Suprapubic skin (tissue), 3 donors: ENCODE measurements around the gene FLRT2.

ENCODE experiments used
- CTCF ChIP-seq, 2 donors: fragments of 200-600 bp in 1 of 2; fragments of 450-650 bp in 1 of 2; sonication (generic) in 1 of 2; IDR thresholded peaks; one replicate each; pipeline ENCODE4 v1.5.1; 2016 to 2019; ENCODE audit warnings: antibody characterized with exemption in 2 of 2, mild to moderate bottlenecking in 1 of 2, moderate library complexity in 1 of 2
- POLR2AphosphoS5 ChIP-seq, 3 donors: sonication (generic); formaldehyde crosslinking; IDR thresholded peaks; one replicate each; pipeline ENCODE4 v1.6.1; 2017; ENCODE audit warnings: antibody characterized with exemption in 3 of 3

- no peak for TF ChIP-seq POLR2AphosphoS5 (IDR thresholded peaks at IDR 0.05)
- no peak for TF ChIP-seq CTCF (IDR thresholded peaks at IDR 0.05)
Measured at GRCh38 chr14:85701116-85701515, 171.2 kb downstream of the FLRT2 start.
